Epithelial cell of esophagus (primary cell): Measurements from ENCODE around the gene PSME2.

Experiments
- DNase-seq: peaks from one replicate; pipeline ENCODE4 v3.0.0; 2010; ENCODE audit warnings: low read depth
- H3K4me3 ChIP-seq: 2 replicates; pipeline ENCODE4 v1.5.1; 2011; ENCODE audit warnings: mild to moderate bottlenecking, low read length, control low read depth
- CTCF ChIP-seq: IDR thresholded peaks from 2 replicates; pipeline ENCODE4 v1.5.1; 2011; ENCODE audit warnings: low read depth, mild to moderate bottlenecking, low read length, control low read depth, inconsistent platforms; ENCODE audit not compliant: insufficient read depth; ENCODE audit errors: missing control alignments

PSME2 gene

GRCh38 chr14:24160850-24161804 is 14.7 kb upstream of the PSME2 start, which contains the start of gene IRF9:
IRF9 (plus strand) TSS chr14:24161265; CDS start chr14:24162145, 880 bp downstream.
- peak within 1 kb of the TSS; percentile 57 for H3K4me3 ChIP-seq
- DNase-seq: peak; percentile 91
- TF ChIP-seq CTCF: peak; percentile 86

- DNase-seq: no peak
- no peak overlapping the region for H3K4me3 ChIP-seq
- no peak for TF ChIP-seq CTCF
Observed at GRCh38 chr14:24160499-24160849, 14.1 kb upstream of the PSME2 start.

- no peak overlapping the region for H3K4me3 ChIP-seq
- DNase-seq: no peak
- TF ChIP-seq CTCF: no peak
Observed at GRCh38 chr14:24159777-24160498, 13.5 kb upstream of the PSME2 start.

- no peak for TF ChIP-seq CTCF
- no peak overlapping the region for H3K4me3 ChIP-seq
- DNase-seq: no peak
Observed at GRCh38 chr14:24157331-24157730, 10.9 kb upstream of the PSME2 start.

GRCh38 chr14:24156840-24157239 is 10.4 kb upstream of the PSME2 start:
- DNase-seq: no peak
- H3K4me3 ChIP-seq: no peak overlapping the region
- TF ChIP-seq CTCF: no peak

GRCh38 chr14:24155100-24155499 is 8.7 kb upstream of the PSME2 start:
- TF ChIP-seq CTCF: no peak
- no peak overlapping the region for H3K4me3 ChIP-seq
- no peak for DNase-seq
